Esophagus muscularis mucosa (tissue), 3 donors: Measurements from ENCODE around the gene CRYBG2.

Experiments
- POLR2A ChIP-seq: fragments of 450-650 bp; IDR thresholded peaks from one replicate; pipeline ENCODE4 v1.6.1; 2017; ENCODE audit warnings: antibody characterized with exemption, moderate library complexity, mild to moderate bottlenecking, low read depth
- TF ChIP-seq, protein P1 (sequence below), 3 experiments: fragments of 200-600 bp in 2 of 3; fragments of 450-650 bp in 1 of 3; sonication (generic) in 2 of 3; IDR thresholded peaks; one replicate each; pipeline ENCODE4 v1.5.1; 2017 to 2019; ENCODE audit warnings: antibody characterized with exemption in 3 of 3, mild to moderate bottlenecking in 2 of 3, moderate library complexity in 1 of 3

GRCh38 chr1:26283279-26283853, 70.6 kb downstream of the CRYBG2 start:
- TF ChIP-seq, protein P1, sequence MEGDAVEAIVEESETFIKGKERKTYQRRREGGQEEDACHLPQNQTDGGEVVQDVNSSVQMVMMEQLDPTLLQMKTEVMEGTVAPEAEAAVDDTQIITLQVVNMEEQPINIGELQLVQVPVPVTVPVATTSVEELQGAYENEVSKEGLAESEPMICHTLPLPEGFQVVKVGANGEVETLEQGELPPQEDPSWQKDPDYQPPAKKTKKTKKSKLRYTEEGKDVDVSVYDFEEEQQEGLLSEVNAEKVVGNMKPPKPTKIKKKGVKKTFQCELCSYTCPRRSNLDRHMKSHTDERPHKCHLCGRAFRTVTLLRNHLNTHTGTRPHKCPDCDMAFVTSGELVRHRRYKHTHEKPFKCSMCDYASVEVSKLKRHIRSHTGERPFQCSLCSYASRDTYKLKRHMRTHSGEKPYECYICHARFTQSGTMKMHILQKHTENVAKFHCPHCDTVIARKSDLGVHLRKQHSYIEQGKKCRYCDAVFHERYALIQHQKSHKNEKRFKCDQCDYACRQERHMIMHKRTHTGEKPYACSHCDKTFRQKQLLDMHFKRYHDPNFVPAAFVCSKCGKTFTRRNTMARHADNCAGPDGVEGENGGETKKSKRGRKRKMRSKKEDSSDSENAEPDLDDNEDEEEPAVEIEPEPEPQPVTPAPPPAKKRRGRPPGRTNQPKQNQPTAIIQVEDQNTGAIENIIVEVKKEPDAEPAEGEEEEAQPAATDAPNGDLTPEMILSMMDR (IDR thresholded peaks at IDR 0.05) = no peak
- no peak for TF ChIP-seq POLR2A
